Measurements from ENCODE around the gene NOS1AP.

The NOS1AP gene

GRCh38 chr1:162358928-162359327, 289.4 kb downstream of the NOS1AP start:
- no peak for TF ChIP-seq ZC3H10 (CRISPR knock-in tag; IDR thresholded peaks at IDR 0.05)
- TF ChIP-seq TOX (CRISPR knock-in tag; IDR thresholded peaks at IDR 0.05; ENCODE audit: borderline replicate concordance), result no peak
- no peak for TF ChIP-seq SNAI2 (CRISPR knock-in tag; IDR thresholded peaks at IDR 0.05)
- no peak for TF ChIP-seq PPARA (CRISPR knock-in tag; IDR thresholded peaks at IDR 0.05; ENCODE audit: borderline replicate concordance)
- TF ChIP-seq POU6F1 (CRISPR knock-in tag; IDR thresholded peaks at IDR 0.05; ENCODE audit: borderline replicate concordance, low read depth), result no peak
- no peak for TF ChIP-seq ZFP30 (CRISPR knock-in tag; IDR thresholded peaks at IDR 0.05)
- no peak for TF ChIP-seq OSR1 (CRISPR knock-in tag; IDR thresholded peaks at IDR 0.05)
- no peak for TF ChIP-seq ZNF8 (CRISPR knock-in tag; IDR thresholded peaks at IDR 0.05)
- no peak for TF ChIP-seq PATZ1 (CRISPR knock-in tag; IDR thresholded peaks at IDR 0.05; ENCODE audit: borderline replicate concordance)
- TF ChIP-seq ESRRG (CRISPR knock-in tag; IDR thresholded peaks at IDR 0.05), result no peak
- TF ChIP-seq CSRNP3 (CRISPR knock-in tag; IDR thresholded peaks at IDR 0.05), result no peak
- no peak for TF ChIP-seq RARB (CRISPR knock-in tag; IDR thresholded peaks at IDR 0.05)
- no peak for TF ChIP-seq GLIS3 (CRISPR knock-in tag; IDR thresholded peaks at IDR 0.05)
- no peak for TF ChIP-seq CSDC2 (CRISPR knock-in tag; IDR thresholded peaks at IDR 0.05)
- ATAC-seq, result no peak

- no peak for ATAC-seq
- no peak for TF ChIP-seq ZFP3 (CRISPR knock-in tag; IDR thresholded peaks at IDR 0.05)
- TF ChIP-seq ISL1 (CRISPR knock-in tag; IDR thresholded peaks at IDR 0.05), result no peak
- TF ChIP-seq ZC3H10 (CRISPR knock-in tag; IDR thresholded peaks at IDR 0.05), result no peak
- TF ChIP-seq OSR1 (CRISPR knock-in tag; IDR thresholded peaks at IDR 0.05), result no peak
- TF ChIP-seq PPARA (CRISPR knock-in tag; IDR thresholded peaks at IDR 0.05; ENCODE audit: borderline replicate concordance), result no peak
- no peak for TF ChIP-seq PATZ1 (CRISPR knock-in tag; IDR thresholded peaks at IDR 0.05; ENCODE audit: borderline replicate concordance)
- no peak for TF ChIP-seq ARNTL (CRISPR knock-in tag; IDR thresholded peaks at IDR 0.05; ENCODE audit: borderline replicate concordance, low read depth)
- no peak for TF ChIP-seq BACH2 (CRISPR knock-in tag; IDR thresholded peaks at IDR 0.05; ENCODE audit: borderline replicate concordance)
- TF ChIP-seq CREB5 (CRISPR knock-in tag; IDR thresholded peaks at IDR 0.05; ENCODE audit: low read depth), result no peak
- TF ChIP-seq ZNF8 (CRISPR knock-in tag; IDR thresholded peaks at IDR 0.05), result no peak
- no peak for TF ChIP-seq ZFP30 (CRISPR knock-in tag; IDR thresholded peaks at IDR 0.05)
- TF ChIP-seq RARB (CRISPR knock-in tag; IDR thresholded peaks at IDR 0.05), result no peak
- no peak for TF ChIP-seq TSHZ2 (CRISPR knock-in tag; IDR thresholded peaks at IDR 0.05)
- TF ChIP-seq CSRNP3 (CRISPR knock-in tag; IDR thresholded peaks at IDR 0.05), result no peak
- no peak for TF ChIP-seq CSDC2 (CRISPR knock-in tag; IDR thresholded peaks at IDR 0.05)
Observed at GRCh38 chr1:162359523-162360236, 290.2 kb downstream of the NOS1AP start.

Data from SK-N-SH treated with all-trans-retinoic acid at 6 μM for 48 hours (cell line).